NCI-H226 (cell line): ENCODE measurements around the gene ZNF468.
"Not testable (repeated sequence)": the region's sequence is repeated elsewhere in the genome, so short reads cannot be mapped to it uniquely, and the experiment has no call there.

Experiments
- DNase-seq: peaks from one replicate; pipeline ENCODE4 v3.0.0-alpha.2; 2015

The ZNF468 gene

GRCh38 chr19:52823676-52824075 is 33.7 kb downstream of the ZNF468 start:
- no peak for DNase-seq

GRCh38 chr19:52821204-52821960 is 36.0 kb downstream of the ZNF468 start, which contains the start of gene ZNF28:
Gene ZNF28, minus strand, starts transcription at chr19:52821633. Its CDS starts 3,675 bp downstream, at chr19:52817958.
- peak; percentile 57 for DNase-seq

GRCh38 chr19:52820472-52821203 is 36.8 kb downstream of the ZNF468 start:
- DNase-seq: not testable (repeated sequence)

GRCh38 chr19:52809801-52810200 is 47.6 kb downstream of the ZNF468 start:
- no peak for DNase-seq

GRCh38 chr19:52799950-52800640 is 57.3 kb downstream of the ZNF468 start:
- not testable (repeated sequence) for DNase-seq

GRCh38 chr19:52789440-52789839 is 68.0 kb downstream of the ZNF468 start:
- no peak for DNase-seq
